Ovary (tissue), 9 donors: ENCODE measurements around the gene NT5C3B. TPM values are rescaled to one million over a fixed set of nuclear protein-coding genes. Genes with fewer than 3 reads are reported as not detected.
A peak's percentile ranks its signal among the peaks of the same experiment; 100 is the strongest.
"Not testable (repeated sequence)": the region's sequence is repeated elsewhere in the genome, so short reads cannot be mapped to it uniquely, and the experiment has no call there.

Experiments used
- DNase-seq, 5 donors: peaks; one replicate each; pipeline ENCODE4 v3.0.0-alpha.2; 2019 to 2020
- H3K27ac ChIP-seq, 2 donors: fragments of 200-600 bp; one replicate each; pipeline versions ENCODE4 v1.5.1 to v1.8.0; 2019 to 2022
- H3K27me3 ChIP-seq: fragments of 200-600 bp; one replicate; pipeline ENCODE4 v1.8.0; 2022
- H3K36me3 ChIP-seq: fragments of 200-600 bp; sonication (generic); one replicate; pipeline ENCODE4 v1.5.1; 2019
- H3K4me1 ChIP-seq: one replicate; pipeline ENCODE4 v1.8.1; 2013; ENCODE audit warnings: mild to moderate bottlenecking, moderate library complexity; ENCODE audit not compliant: insufficient read depth
- H3K4me3 ChIP-seq: fragments of 200-600 bp; sonication (generic); one replicate; pipeline ENCODE4 v1.5.1; 2017
- H3K9me3 ChIP-seq, 2 donors: fragments of 200-600 bp in 1 of 2; sonication (generic) in 1 of 2; one replicate each; pipeline versions ENCODE4 v1.5.1 to v1.8.1; 2013 to 2019; ENCODE audit warnings: mild to moderate bottlenecking in 1 of 2, moderate library complexity in 1 of 2
- CTCF ChIP-seq, 3 donors: fragments of 450-650 bp in 2 of 3; fragments of 200-600 bp in 1 of 3; IDR thresholded peaks; one replicate each; pipeline versions ENCODE4 v1.5.1 to v1.8.0; 2016 to 2022; ENCODE audit warnings: antibody characterized with exemption in 3 of 3, mild to moderate bottlenecking in 1 of 3
- EP300 ChIP-seq: sonication (generic); formaldehyde crosslinking; IDR thresholded peaks from one replicate; pipeline ENCODE4 v1.6.1; 2017; ENCODE audit warnings: antibody characterized with exemption
- POLR2A ChIP-seq: fragments of 450-650 bp; IDR thresholded peaks from one replicate; pipeline ENCODE4 v1.6.1; 2017; ENCODE audit warnings: antibody characterized with exemption, mild to moderate bottlenecking, moderate library complexity
- WGBS, 3 donors: extraction: QIAGEN DNeasy Blood & Tissue Kit in 1 of 3; methylation state at CpG; one replicate each; pipeline versions ENCODE4 v1.1.5 to v1.1.7; 2013 to 2017; 5-methylcytosine and 5-hydroxymethylcytosine counted together
- intact Hi-C, 4 donors: fragments of 100-400 bp; cut with DNase I; formaldehyde crosslinking; loops; one replicate each; pipeline versions ENCODE4 v1.11.0 to v1.15.1; 2022 to 2023
- polyA plus RNA-seq, 2 donors: library from polyadenylated mRNA; stranded (reverse); fragments of 200-250 nt in 1 of 2; fragments of 350-450 nt in 1 of 2; fragmentation: Illumina TruSeq in 1 of 2; extraction: RNeasy Lipid Tissue Mini Kit (QIAGEN cat#74804) in 1 of 2; gene quantifications; one replicate each; pipeline ENCODE4 v1.2.3, GENCODE V29; 2013 to 2014
- total RNA-seq, 7 donors: library from RNA; depleted of rRNA in 2 of 7; stranded (reverse); fragments of >200 nt in 2 of 7; fragmentation: NEBNext Ultra II Directional in 3 of 7; extraction: Animal tissue kit (Norgen Biotek cat#: 25700) in 3 of 7; gene quantifications; one replicate each; pipeline versions ENCODE4 v1.1.0 to v1.2.4, GENCODE V29; 2016 to 2023
- donor health status: DM: no; HTN: no; CAD: no; lungs with moderate emphysema.
- donor health status: DM: no; HTN: no; CAD: no.
- donor health status: Bipolar disorder and iron deficiency.
- donor health status: DM: yes; HTN: yes; CAD: no.
- donor health status: DM: no; HTN: no; CAD: no.
- donor health status: DM: yes; HTN: yes; CAD: no.

The NT5C3B gene
- total and polyA plus RNA-seq, 9 donors, result 34.5 to 106 (median 49.1) TPM

- Histone ChIP-seq H3K27me3 (no peaks in the 10 kb centered on the region), H3K36me3 (no peaks in the 10 kb centered on the region), H3K9me3 (no peaks in the 10 kb centered on the region), H3K4me3 (peak overlapping the region; percentile 78), H3K27ac (no peak overlapping the region), H3K4me1 (peaks cover 4% of the 10 kb centered on the region)
- TF ChIP-seq CTCF (IDR thresholded peaks at IDR 0.05), result no peak
- TF ChIP-seq EP300, result no peak
- no peak for TF ChIP-seq POLR2A
- 33 to 39% (median 37%) methylated on average over 21 of the region's 21 CpGs for WGBS, 3 donors
- intact Hi-C loops, result no loop called here
- DNase-seq, result peak in 2 of 5 donors; percentile 6 to 32
Observed at GRCh38 chr17:41836550-41837196, 641 bp upstream of the NT5C3B start.

DNA sequence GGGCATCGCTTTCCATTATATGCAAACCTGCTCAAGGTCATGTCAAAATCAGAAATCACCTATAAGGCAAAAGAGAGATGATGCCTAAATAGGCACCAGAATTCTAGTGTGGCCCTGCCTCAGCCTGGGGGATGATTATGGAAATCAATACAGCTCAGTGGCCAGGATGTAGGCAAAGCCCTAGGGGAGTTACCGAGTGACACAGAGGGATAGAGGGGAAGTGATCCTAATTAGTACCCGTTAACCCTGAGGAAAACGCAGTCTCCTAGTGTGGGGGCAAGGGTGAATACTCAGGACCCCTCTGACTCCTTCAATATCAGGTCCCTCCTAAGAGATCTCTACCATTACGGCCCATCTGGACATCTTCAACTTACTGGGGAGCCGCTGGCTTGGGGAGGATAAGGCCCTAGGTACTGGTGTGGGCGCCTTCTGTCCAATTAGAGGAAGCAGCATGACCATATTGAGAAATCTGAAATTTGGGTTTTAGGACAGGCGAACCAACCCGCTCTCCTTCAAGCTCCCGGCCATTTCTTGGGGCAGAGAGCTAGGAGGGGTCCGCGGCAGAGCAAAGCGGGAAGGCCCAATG lies 725 bp downstream of the NT5C3B start:
- 16 to 17% (median 16%) methylated on average over 12 to 13 of the region's 13 CpGs for WGBS, 3 donors
- peak overlapping the region; percentile 78 for H3K4me3 ChIP-seq
- H3K27me3 ChIP-seq, result no peaks in the 10 kb centered on the region
- no peaks in the 10 kb centered on the region for H3K36me3 ChIP-seq
- H3K4me1 ChIP-seq, result peaks cover 4% of the 10 kb centered on the region
- intact Hi-C loops, result no loop called here
- peak overlapping the region; percentile 83 to 91 for H3K27ac ChIP-seq
- no peaks in the 10 kb centered on the region for H3K9me3 ChIP-seq
- DNase-seq, result peak in 1 of 5 donors; percentile 0
- TF ChIP-seq EP300, result no peak
- no peak for TF ChIP-seq POLR2A
- no peak for TF ChIP-seq CTCF (IDR thresholded peaks at IDR 0.05)

- WGBS, 3 donors, result 76 to 83% (median 80%) methylated on average over 10 of the region's 10 CpGs
- not testable (repeated sequence) for H3K36me3 ChIP-seq
Observed at GRCh38 chr17:41829961-41830360, 6.1 kb downstream of the NT5C3B start.

GRCh38 chr17:41825175-41825845 lies 10.7 kb downstream of the NT5C3B start:
- no peaks in the 10 kb centered on the region for H3K9me3 ChIP-seq

More at GRCh38 chr17:41829961-41830360, 6.1 kb downstream of the NT5C3B start:
- H3K4me3 ChIP-seq, H3K9me3 ChIP-seq, H3K27ac ChIP-seq, H3K4me1 ChIP-seq, H3K27me3 ChIP-seq, intact Hi-C loops: not testable (repeated sequence)
- DNase-seq, result peak in 2 of 5 donors; percentile 3 to 23

More at GRCh38 chr17:41825175-41825845, 10.7 kb downstream of the NT5C3B start:
- DNase-seq, result peak in 1 of 5 donors; percentile 31
- Histone ChIP-seq H3K27me3 (no peaks in the 10 kb centered on the region), H3K4me1 (no peaks in the 10 kb centered on the region), H3K36me3 (no peaks in the 10 kb centered on the region), H3K27ac (no peak overlapping the region), H3K4me3 (no peak overlapping the region)
- TF ChIP-seq EP300, result no peak
- no peak for TF ChIP-seq CTCF (IDR thresholded peaks at IDR 0.05)
- TF ChIP-seq POLR2A, result no peak
- intact Hi-C loops, result no loop called here
- WGBS, 3 donors, result 66 to 76% (median 74%) methylated on average over 19 of the region's 19 CpGs
